Neural crest cell (in vitro differentiated cells): ENCODE results near the gene IFITM5. TPM values are rescaled to one million over a fixed set of nuclear protein-coding genes. Genes with fewer than 3 reads are reported as not detected.

Experiments used
- DNase-seq: peaks from one replicate; pipeline ENCODE4 v3.0.0; 2021; ENCODE audit warnings: low read depth, mixed read lengths, low spot score
- H3K27ac Mint-ChIP-seq: one replicate; pipeline ENCODE4 v1.8.0; 2021; ENCODE audit warnings: mild to moderate bottlenecking, mixed read lengths; ENCODE audit not compliant: unreplicated experiment
- H3K27me3 Mint-ChIP-seq: 2 replicates; pipeline ENCODE4 v1.8.0; 2021; ENCODE audit warnings: low read depth, mild to moderate bottlenecking, mixed read lengths
- H3K36me3 Mint-ChIP-seq: 2 replicates; pipeline ENCODE4 v1.8.0; 2021; ENCODE audit warnings: low read depth, mild to moderate bottlenecking, mixed read lengths
- H3K4me1 Mint-ChIP-seq: 2 replicates; pipeline ENCODE4 v1.8.0; 2021; ENCODE audit warnings: mixed read lengths
- H3K4me3 Mint-ChIP-seq: one replicate; pipeline ENCODE4 v1.8.0; 2021; ENCODE audit warnings: mild to moderate bottlenecking, mixed read lengths
- H3K9me3 Mint-ChIP-seq: 2 replicates; pipeline ENCODE4 v1.8.0; 2021; ENCODE audit warnings: mixed read lengths
- CTCF ChIP-seq: fragments of 200-600 bp; sonication (generic); conservative IDR thresholded peaks from 2 replicates; pipeline ENCODE4 v1.5.0; 2021; ENCODE audit warnings: antibody characterized with exemption, mild to moderate bottlenecking
- total RNA-seq: library from RNA; stranded (reverse); gene quantifications from 2 replicates; pipeline ENCODE4 v1.2.1, GENCODE V29; 2021

Gene IFITM5
- total RNA-seq, 1 donor from 2014 or later: not detected

- H3K27ac Mint-ChIP-seq: no peak overlapping the region
- no peak for DNase-seq
- H3K4me1 Mint-ChIP-seq: peaks cover 12% of the 10 kb centered on the region
- no peak for TF ChIP-seq CTCF
- H3K9me3 Mint-ChIP-seq: no peaks in the 10 kb centered on the region
- no peak overlapping the region for H3K4me3 Mint-ChIP-seq
- H3K27me3 Mint-ChIP-seq: peaks cover 5% of the 10 kb centered on the region
- H3K36me3 Mint-ChIP-seq: no peaks in the 10 kb centered on the region
Measured at GRCh38 chr11:295351-296170, 3.8 kb downstream of the IFITM5 start.

GRCh38 chr11:294780-295179 lies 4.5 kb downstream of the IFITM5 start:
- H3K4me3 Mint-ChIP-seq: no peak overlapping the region
- H3K4me1 Mint-ChIP-seq: peaks cover 6% of the 10 kb centered on the region
- no peak for TF ChIP-seq CTCF
- no peaks in the 10 kb centered on the region for H3K36me3 Mint-ChIP-seq
- DNase-seq: no peak
- H3K9me3 Mint-ChIP-seq: no peaks in the 10 kb centered on the region
- no peaks in the 10 kb centered on the region for H3K27me3 Mint-ChIP-seq
- H3K27ac Mint-ChIP-seq: no peak overlapping the region

GRCh38 chr11:293852-294661 lies 5.3 kb downstream of the IFITM5 start:
- no peak overlapping the region for H3K4me3 Mint-ChIP-seq
- H3K27me3 Mint-ChIP-seq: no peaks in the 10 kb centered on the region
- H3K27ac Mint-ChIP-seq: no peak overlapping the region
- H3K4me1 Mint-ChIP-seq: peaks cover 6% of the 10 kb centered on the region
- no peaks in the 10 kb centered on the region for H3K9me3 Mint-ChIP-seq
- no peak for DNase-seq
- no peak for TF ChIP-seq CTCF
- no peaks in the 10 kb centered on the region for H3K36me3 Mint-ChIP-seq

- no peak for DNase-seq
- TF ChIP-seq CTCF: no peak
- no peaks in the 10 kb centered on the region for H3K9me3 Mint-ChIP-seq
- H3K36me3 Mint-ChIP-seq: no peaks in the 10 kb centered on the region
- H3K4me3 Mint-ChIP-seq: no peak overlapping the region
- peaks cover 6% of the 10 kb centered on the region for H3K4me1 Mint-ChIP-seq
- H3K27ac Mint-ChIP-seq: no peak overlapping the region
- H3K27me3 Mint-ChIP-seq: peaks cover under 1% of the 10 kb centered on the region
Measured at GRCh38 chr11:293271-293851, 6.0 kb downstream of the IFITM5 start.

- Mint-ChIP-seq H3K9me3 (no peaks in the 10 kb centered on the region), H3K27ac (no peak overlapping the region), H3K27me3 (peaks cover 8% of the 10 kb centered on the region), H3K36me3 (no peaks in the 10 kb centered on the region), H3K4me3 (no peak overlapping the region), H3K4me1 (peaks cover 3% of the 10 kb centered on the region)
- TF ChIP-seq CTCF: no peak
- no peak for DNase-seq
Measured at GRCh38 chr11:292211-293121, 6.9 kb downstream of the IFITM5 start.
